Measurements from ENCODE around the gene DNASE1L3.

DNASE1L3 gene

GRCh38 chr3:58215317-58216025 is 4.7 kb upstream of the DNASE1L3 start:
- H3F3A ChIP-seq (ENCODE audit: insufficient read depth, low read length): no peaks in the 10 kb centered on the region
- no peaks in the 10 kb centered on the region for H3K9me2 ChIP-seq (ENCODE audit: low read depth, low read length)
- no peak overlapping the region for H3K27ac ChIP-seq (ENCODE audit: low read depth, low read length, poor library complexity, severe bottlenecking)
- no peaks in the 10 kb centered on the region for H3K27me3 ChIP-seq (ENCODE audit: insufficient read depth, low read length)
- no peaks in the 10 kb centered on the region for H4K20me1 ChIP-seq (ENCODE audit: insufficient read depth, low read length)
- no peak; the same call in 1 of the 2 replicates for TF ChIP-seq CTCF (IDR thresholded peaks at IDR 0.05; ENCODE audit: low read length)
- no peak for TF ChIP-seq EZH2 (IDR thresholded peaks at IDR 0.05; ENCODE audit: borderline replicate concordance, low read length)
- H3K4me2 ChIP-seq (ENCODE audit: low read length): no peak overlapping the region
- H3K9ac ChIP-seq (ENCODE audit: low read length): no peak overlapping the region
- no peak overlapping the region for H3K4me3 ChIP-seq (ENCODE audit: low read depth, low read length, poor library complexity, severe bottlenecking)
- no peaks in the 10 kb centered on the region for H3K36me3 ChIP-seq (ENCODE audit: insufficient read depth, low read length)
- H2AFZ ChIP-seq (ENCODE audit: low read length): no peak overlapping the region
- no peaks in the 10 kb centered on the region for H3K9me3 ChIP-seq (ENCODE audit: low read length)
- no peaks in the 10 kb centered on the region for H3K79me2 ChIP-seq (ENCODE audit: insufficient read depth, low read length)
- peaks cover 17% of the 10 kb centered on the region for H3K4me1 ChIP-seq (ENCODE audit: insufficient read depth, low read length, severe bottlenecking)

- Histone ChIP-seq H4K20me1 (ENCODE audit: insufficient read depth, low read length) (no peaks in the 10 kb centered on the region), H3K36me3 (ENCODE audit: insufficient read depth, low read length) (no peaks in the 10 kb centered on the region), H3K9me2 (ENCODE audit: low read depth, low read length) (no peaks in the 10 kb centered on the region), H3K79me2 (ENCODE audit: insufficient read depth, low read length) (no peaks in the 10 kb centered on the region), H3K4me1 (ENCODE audit: insufficient read depth, low read length, severe bottlenecking) (peaks cover 17% of the 10 kb centered on the region), H3K9me3 (ENCODE audit: low read length) (no peaks in the 10 kb centered on the region), H3K27ac (ENCODE audit: low read depth, low read length, poor library complexity, severe bottlenecking) (no peak overlapping the region), H3F3A (ENCODE audit: insufficient read depth, low read length) (no peaks in the 10 kb centered on the region), H2AFZ (ENCODE audit: low read length) (no peak overlapping the region), H3K4me3 (ENCODE audit: low read depth, low read length, poor library complexity, severe bottlenecking) (no peak overlapping the region), H3K27me3 (ENCODE audit: insufficient read depth, low read length) (no peaks in the 10 kb centered on the region), H3K9ac (ENCODE audit: low read length) (no peak overlapping the region), H3K4me2 (ENCODE audit: low read length) (no peak overlapping the region)
- TF ChIP-seq CTCF (IDR thresholded peaks at IDR 0.05; ENCODE audit: low read length) (peak; percentile 27; the same call in 1 of the 2 replicates), EZH2 (IDR thresholded peaks at IDR 0.05; ENCODE audit: borderline replicate concordance, low read length) (no peak)
These were observed 3.9 kb upstream of the DNASE1L3 start for GRCh38 chr3:58214484-58215316.

- H3K9me3 ChIP-seq (ENCODE audit: low read length): no peaks in the 10 kb centered on the region
- no peak overlapping the region for H3K27ac ChIP-seq (ENCODE audit: low read depth, low read length, poor library complexity, severe bottlenecking)
- H3K27me3 ChIP-seq (ENCODE audit: insufficient read depth, low read length): no peaks in the 10 kb centered on the region
- H3F3A ChIP-seq (ENCODE audit: insufficient read depth, low read length): no peaks in the 10 kb centered on the region
- H3K79me2 ChIP-seq (ENCODE audit: insufficient read depth, low read length): no peaks in the 10 kb centered on the region
- H3K9ac ChIP-seq (ENCODE audit: low read length): no peak overlapping the region
- no peaks in the 10 kb centered on the region for H4K20me1 ChIP-seq (ENCODE audit: insufficient read depth, low read length)
- H3K4me2 ChIP-seq (ENCODE audit: low read length): no peak overlapping the region
- H3K36me3 ChIP-seq (ENCODE audit: insufficient read depth, low read length): no peaks in the 10 kb centered on the region
- no peak for TF ChIP-seq CTCF (IDR thresholded peaks at IDR 0.05; ENCODE audit: low read length)
- TF ChIP-seq EZH2 (IDR thresholded peaks at IDR 0.05; ENCODE audit: borderline replicate concordance, low read length): no peak
- H3K4me1 ChIP-seq (ENCODE audit: insufficient read depth, low read length, severe bottlenecking): peaks cover 8% of the 10 kb centered on the region
- H2AFZ ChIP-seq (ENCODE audit: low read length): no peak overlapping the region
- no peaks in the 10 kb centered on the region for H3K9me2 ChIP-seq (ENCODE audit: low read depth, low read length)
- no peak overlapping the region for H3K4me3 ChIP-seq (ENCODE audit: low read depth, low read length, poor library complexity, severe bottlenecking)
These were observed 839 bp downstream of the DNASE1L3 start for GRCh38 chr3:58209933-58210332.
